Ammon's horn (tissue), 1 donor: ENCODE results near the gene TIMMDC1.
"Not testable (repeated sequence)": the region's sequence is repeated elsewhere in the genome, so short reads cannot be mapped to it uniquely, and the experiment has no call there.

Experiments
- DNase-seq: peaks from one replicate; pipeline ENCODE4 v3.0.0-alpha.2; 2016; ENCODE audit warnings: low spot score

Gene TIMMDC1

DNA sequence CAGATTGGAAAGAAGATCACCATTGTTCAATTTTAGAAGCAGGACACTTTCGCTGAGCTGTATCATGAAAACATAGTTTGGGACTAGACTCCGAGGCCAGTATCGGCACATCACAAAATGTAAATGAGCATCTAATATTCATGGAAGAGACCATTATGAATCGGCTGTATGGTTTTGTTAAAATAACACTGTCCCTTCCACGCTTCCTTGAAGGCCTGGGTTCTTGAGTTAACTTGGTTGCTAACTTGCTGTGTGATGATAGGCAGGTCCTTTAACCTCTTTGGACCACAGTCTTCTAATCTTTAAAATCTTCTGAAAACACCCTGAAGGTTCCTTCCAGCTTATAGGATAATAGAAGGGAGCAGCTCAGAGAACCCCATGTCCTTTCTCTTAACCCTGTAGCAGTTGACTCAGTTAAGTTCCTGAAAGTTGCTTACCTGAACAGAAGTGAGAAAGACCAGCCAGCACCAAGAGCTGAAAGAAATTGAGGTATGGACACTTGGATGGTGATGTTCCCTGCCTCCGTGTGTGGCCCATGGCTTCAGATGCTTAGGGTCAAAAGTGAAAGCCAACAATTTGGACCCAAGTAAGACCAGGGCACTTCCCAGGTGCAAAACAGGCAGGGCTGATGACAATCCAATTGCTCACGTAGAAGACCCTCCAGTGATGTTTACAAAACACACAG lies 59.0 kb downstream of the TIMMDC1 start:
- no peak for DNase-seq

DNA sequence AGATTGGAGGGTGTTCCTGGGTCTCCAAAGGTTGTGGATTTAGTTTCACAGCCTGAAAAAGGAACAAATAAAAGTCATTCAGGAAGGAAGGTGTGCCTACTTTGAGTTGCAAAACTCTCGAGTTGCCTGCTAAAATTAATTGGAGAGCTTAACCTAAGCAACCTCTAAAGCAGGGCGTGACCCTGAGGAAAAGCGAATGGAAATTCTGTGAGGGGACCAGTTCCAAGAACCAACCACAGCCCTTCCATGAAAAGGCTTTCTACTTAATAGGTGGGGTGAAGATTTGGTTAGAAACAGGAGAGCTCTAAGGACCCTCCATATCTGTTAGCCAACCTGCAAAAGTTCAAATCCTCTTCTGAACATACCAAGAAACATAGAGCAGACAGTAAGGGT lies 59.5 kb downstream of the TIMMDC1 start:
- no peak for DNase-seq

DNA sequence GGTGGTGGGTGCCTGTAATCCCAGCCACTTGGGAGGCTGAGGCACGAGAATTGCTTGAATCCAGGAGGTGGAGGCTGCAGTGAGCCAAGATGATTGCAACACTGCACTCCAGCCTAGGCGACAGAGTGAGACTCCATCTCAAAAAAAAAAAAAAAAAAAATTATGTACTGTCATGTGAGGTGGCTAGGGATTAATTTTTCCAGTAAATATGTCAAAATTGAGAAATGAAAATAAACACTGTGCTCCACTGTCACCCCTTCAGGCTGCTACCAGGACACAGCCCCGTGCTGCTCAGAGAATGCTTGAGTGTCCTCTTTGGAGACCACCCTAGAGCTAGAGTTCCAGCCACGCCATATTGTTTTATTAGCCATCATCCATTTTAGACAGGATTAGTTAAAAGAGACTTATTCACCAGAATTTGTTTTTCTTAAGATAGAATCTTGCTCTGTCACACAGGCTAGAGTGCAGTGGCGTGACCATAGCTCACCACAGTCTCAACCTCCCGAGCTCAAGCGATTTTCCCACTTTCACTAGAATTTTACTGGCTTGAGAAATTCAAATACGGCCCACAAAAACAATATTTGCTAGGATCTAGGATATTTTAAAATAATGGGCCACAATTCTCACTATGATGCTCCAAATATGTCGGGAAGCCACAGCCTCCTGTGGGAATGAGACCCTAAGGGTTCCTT lies 60.4 kb downstream of the TIMMDC1 start:
- no peak for DNase-seq

DNA sequence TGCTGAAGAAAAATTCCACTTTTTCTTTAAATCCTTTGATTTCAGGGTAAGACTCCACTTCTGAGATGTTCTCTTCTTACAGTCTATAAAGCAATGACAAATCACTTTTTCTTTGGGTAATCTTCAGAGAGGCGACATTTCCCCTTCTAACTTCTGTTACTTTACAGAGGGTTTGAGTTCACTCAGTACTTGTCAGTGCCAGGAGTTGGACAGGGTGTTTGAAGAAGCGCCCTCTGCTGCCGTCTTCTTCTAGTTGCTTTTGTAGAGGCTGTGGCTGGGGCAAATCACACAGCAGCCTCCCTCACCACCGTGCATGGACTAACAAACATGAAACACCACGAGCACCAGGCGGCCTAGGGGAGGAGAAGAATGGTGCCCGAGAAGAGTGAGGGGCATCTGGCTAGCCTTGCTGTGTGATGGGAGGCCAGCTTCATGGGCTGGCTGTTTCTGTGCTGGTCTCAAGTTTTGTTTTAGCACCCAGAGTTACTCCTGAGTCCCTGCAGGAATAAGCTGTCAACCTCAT lies 61.2 kb downstream of the TIMMDC1 start, which contains the start of gene CD80:
Gene CD80 (minus strand): TSS at position 174 of the 523 bp plus-strand sequence. CDS start 1,886 bp downstream, outside the sequence.
- peak; percentile 62 for DNase-seq

DNA sequence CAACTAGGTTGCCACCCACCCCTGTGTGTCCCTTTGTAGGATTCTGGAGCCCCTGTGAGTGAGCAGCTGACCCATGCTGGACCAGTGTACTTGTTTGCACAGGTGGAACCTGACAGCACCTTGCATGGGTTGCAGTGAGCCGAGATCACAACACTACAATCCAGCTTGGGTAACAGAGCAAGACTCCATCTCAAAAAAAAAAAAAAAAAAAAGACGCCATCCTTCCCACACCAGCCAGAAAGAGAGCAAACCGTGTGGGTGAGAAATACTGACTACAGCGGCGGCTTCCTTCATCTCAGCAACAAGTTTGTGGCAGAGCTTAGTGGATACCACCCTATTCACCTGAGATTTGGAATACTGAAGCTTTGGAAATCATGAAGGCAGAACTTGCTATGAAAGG lies 61.8 kb downstream of the TIMMDC1 start:
- no peak for DNase-seq

DNA sequence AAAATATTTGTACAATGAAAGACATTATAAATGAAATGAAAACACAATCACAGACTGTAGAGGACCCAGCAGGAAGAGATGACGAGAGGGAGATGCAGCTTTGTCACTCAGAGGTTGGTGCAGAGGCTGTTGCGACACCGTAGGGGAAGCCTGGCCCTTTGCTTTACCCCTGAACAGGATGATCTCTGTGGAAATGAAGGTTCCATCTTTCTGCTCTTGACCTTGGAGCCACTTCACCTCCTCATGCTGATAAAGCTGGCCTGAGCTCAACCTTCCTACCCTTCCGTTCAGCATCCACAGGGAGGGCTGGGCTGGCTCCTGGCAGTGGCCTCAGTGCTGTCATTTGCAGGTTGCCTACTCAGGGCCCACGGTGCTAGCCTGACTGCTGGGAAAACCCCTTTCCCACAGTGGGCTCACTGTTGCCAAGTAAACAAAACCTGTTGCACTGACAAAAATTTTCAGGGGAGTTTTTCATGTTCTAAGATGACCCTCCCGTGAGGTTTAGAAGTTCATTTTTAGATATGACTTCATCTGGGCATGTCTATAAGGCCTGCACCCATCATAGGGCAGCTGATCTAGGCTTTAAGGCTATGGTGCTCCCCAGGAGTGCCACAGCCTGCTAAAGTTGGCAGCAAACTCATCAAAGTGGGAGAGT lies 64.1 kb downstream of the TIMMDC1 start:
- DNase-seq, result no peak

DNA sequence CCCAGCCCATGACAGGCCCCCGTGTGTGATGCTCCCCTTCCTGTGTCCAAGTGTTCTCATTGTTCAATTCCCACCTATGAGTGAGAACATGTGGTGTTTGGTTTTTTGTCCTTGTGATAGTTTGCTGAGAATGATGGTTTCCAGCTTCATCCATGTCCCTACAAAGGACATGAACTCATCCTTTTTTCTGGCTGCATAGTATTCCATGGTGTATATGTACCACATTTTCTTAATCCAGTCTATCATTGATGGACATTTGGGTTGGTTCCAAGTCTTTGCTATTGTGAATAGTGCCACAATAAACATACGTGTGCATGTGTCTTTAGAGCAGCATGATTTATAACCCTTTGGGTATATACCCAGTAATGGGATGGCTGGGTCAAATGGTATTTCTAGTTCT lies 65.0 kb downstream of the TIMMDC1 start:
- DNase-seq, result not testable (repeated sequence)

DNA sequence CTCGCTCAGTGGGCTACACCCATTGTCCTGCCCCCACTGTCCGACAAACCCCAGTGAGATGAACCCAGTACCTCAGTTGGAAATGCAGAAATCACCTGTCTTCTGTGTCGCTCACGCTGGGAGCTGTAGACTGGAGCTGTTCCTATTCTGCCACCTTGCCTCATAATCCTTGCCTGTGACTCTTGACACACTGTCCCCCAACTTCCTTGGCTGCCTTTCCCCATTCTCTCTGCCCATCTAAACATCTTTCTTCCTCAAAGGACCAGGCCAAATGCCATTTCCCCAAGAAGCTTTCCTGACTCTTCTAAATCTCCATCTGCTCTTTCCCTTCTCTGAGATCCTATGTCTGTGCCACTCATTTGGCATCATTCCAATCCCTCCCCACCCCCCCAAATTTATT lies 70.8 kb downstream of the TIMMDC1 start:
- no peak for DNase-seq

DNA sequence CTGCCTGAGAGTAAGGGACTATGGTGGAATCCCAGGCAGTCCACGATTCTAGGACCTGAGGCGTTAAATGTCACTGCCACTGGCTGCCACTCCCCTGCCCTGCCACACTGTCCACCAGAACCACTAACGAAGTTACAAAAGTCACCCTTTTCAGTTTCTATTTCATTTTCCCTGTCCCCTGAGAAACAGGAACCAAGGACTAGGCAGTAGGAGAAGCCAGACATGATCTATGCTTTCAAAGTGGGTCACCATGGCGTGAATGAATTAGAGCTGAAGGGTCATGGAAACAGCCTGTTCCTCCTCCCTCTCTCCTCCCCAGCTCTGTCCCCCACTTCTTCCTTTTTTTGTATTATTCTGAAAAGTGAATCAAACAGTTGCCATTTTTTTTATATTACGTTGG lies 71.9 kb downstream of the TIMMDC1 start:
- peak; percentile 53 for DNase-seq

DNA sequence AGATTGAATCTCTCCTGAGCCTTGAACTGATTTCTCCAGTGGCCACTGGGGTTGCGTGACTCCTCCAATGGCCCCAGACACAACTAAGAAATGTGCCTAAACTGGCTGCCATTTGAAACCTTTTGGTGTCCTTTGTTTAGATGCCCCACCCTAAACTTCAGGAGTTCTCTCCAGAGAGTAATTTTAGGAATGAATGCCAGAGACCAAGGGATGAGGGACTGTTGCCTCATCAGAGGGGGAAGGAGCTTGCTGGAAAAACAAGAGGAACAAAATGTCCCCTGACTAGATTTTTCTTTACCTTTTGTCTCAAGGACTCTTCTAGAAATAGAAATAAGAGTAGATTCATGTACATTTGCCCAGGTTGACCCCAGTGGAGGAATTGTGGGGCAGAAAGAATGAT lies 72.9 kb downstream of the TIMMDC1 start:
- no peak for DNase-seq

DNA sequence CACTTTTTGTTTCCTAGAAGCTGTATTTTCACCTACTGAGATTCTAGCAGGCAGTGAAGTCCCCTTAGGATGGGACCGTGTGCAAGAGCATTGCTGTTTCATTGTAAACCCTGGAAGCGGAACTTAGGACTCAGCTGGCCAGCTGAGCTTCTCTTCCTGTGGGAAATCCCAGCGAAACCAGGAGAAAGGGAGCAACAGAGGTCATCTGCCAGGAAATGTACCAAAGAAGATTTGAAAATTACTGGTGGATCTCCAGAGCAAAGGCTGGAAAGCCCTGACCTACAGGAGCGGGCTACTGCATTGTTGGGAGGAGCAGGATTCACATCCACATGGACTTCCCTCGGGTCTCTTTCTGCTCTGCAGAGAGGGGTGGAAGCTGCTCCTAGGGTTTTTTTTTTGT lies 73.3 kb downstream of the TIMMDC1 start:
- no peak for DNase-seq
